Fibroblast of peridontal ligament (primary cell): ENCODE measurements around the gene CSH1.
"Not testable (repeated sequence)": the region's sequence is repeated elsewhere in the genome, so short reads cannot be mapped to it uniquely, and the experiment has no call there.

Experiments
- DNase-seq: peaks from one replicate; pipeline ENCODE4 v3.0.0-alpha.2; 2010; ENCODE audit errors: extremely low read depth

The CSH1 gene

DNA sequence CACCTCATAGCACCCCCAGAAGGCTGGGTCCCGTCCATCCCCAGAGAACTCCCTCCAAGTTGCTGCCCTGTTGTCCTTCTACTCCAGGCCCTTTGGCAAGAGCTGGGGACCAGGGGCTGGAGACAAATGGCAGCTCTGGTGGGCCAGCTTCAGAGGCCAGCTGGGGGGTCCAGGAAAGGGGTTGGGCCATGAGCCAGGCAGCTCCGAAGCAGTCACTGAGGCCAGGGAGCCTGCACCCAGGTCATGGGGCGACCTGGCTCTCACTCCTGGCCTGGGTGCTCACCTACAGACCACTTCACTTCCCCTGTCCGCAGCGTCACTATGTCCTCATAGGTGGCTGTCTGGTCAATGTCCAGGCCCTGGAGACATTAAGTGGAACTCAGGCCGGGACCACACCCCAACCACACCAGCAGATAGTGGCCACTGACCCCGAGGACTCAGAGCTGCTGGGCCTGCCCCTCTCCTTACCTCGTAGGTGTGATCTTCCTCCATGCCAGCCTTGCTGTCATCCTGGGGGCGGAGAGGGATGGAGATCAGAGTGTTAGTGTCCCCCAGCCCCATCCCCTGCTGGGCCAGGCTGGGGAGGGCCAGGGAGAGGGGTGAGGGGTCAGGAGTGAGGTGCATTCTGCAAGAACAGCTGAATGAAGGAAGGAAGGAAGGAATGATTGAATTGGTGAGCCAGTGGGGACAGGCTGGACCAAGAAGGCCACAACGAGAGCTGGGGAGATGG lies 32.8 kb upstream of the CSH1 start:
- DNase-seq: no peak

DNA sequence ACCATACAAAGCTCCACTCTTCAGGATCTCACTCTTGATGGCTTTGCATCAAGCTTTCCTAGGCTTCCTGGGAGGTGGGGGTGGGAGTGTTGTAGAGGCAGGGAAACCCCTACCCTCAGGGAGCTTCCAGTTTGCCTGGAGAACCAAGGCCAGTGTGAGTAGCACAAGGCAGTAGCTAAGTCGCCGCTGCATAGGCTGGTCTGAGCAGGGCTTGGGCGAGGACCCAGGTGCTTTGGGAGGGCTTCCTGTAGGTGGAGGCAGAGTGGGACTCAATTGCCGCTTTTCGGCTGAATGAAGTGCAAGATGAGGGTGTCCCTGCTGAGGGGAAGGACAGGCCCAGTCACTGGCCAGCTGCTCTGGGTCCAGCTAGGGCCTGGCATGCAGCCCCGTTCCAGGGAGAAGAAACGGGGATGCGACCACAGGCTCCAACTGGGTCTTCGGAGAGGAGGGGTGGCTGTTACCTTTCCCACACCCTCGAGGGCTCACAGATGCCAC lies 31.8 kb upstream of the CSH1 start:
- no peak for DNase-seq

DNA sequence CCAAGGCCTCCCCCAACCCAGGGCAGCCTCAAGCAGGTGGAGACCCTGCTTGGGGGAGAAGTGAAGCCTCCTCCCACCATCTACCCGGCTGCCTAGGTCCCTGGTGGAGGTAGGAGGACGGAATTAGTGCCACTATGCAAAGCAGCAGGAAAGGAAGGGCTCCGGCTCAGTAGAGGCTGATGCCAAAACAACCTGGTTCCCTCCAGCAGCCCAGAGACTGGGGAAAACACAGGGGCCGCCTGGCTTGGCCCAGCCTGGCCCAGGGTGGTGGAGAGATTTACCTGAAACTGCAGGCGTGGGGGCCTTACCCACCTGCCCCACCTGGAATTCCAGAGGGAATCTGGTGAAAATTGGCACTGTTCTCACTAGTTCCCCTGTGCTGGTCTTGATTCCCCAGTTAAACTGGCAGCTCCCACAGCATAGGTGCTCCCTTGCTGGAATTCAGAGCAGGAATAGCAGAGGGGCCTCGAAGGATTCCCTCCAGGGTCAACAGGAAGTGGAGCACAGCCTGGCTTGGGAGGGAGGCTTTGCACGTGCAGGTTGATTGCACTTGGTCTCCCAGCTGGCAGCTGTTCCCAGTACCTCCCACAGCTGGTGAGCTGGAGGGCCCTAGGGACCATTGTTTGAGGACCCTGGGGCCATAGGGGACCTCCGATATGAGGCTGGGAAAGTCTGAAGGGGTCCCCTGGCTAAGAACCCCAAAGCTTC lies 31.2 kb upstream of the CSH1 start:
- no peak for DNase-seq

DNA sequence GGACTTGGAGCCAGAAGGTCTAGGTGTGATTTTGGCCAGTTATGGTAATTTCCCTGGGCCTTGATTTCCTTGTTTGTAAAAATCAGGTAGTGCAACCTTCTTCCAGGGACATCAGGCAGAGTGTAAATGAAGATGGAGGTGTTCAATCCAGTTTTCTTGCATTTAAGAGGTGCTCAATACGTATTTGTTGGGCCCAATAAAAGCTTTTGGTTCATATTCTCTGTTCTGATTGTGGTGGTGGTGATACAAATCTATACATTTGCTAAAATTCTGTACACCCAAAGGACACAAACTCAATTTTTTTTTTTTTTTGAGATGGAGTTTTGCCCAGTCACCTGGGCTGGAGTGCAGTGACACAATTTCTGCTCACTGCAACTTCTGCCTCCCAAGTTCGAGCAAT lies 29.8 kb upstream of the CSH1 start:
- no peak for DNase-seq

DNA sequence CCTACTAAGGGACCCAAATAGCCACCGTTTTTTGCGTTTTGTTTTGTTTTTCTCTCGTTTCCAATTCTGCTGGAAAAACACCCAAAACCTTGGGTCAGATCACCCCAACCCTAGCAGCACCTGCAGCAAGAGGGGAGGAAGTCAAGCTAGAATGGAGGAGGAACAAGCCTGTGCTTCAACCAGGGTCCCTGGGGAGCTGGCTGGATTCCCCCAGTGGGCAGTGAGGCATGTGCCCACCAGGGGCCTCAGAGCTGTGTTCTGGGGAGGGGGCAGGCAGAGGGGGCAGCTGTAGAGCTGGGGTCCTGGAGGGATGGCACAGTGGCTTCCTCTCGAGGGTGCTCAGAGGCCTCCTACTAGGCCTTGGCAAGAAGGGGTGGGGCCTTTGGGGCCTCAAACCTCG lies 29.2 kb upstream of the CSH1 start:
- DNase-seq: no peak

DNA sequence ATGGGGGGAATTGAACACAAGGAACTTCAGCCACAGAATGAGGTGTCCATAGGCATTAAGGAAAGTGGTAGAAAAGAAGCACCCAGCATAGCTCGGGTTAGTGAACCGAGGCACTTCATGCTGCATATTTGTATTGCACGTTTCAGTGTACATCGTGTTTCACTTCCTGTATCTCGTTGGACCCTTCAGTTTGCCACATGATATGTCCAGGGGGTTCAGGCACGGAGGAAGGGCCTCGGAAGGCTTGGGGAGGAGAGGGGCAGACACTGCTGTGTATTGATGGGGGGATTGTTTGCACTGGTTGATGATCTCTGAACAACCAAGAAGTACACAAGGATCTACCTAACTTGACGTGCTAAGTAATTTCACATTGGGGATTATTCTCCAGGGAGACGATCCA lies 26.0 kb upstream of the CSH1 start:
- DNase-seq: not testable (repeated sequence)

DNA sequence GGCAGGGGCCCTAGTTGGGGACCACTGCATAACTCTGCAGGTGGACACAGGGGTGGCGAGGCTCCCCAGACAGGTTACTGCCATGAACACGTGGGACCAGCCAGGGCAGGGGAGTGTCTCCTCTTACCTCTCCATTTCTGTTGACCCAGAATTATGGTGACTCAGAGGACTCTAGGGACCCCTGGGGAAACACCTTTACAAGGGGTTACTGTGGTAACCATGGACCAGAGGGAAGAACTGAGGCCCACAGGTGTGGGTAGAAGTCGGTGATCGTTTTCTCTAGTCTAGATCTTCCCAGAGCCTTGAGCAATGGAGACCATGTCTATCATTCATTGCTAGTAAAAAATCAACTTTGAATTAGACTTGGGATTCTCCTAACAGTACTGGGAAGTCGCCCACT lies 24.4 kb upstream of the CSH1 start:
- not testable (repeated sequence) for DNase-seq

DNA sequence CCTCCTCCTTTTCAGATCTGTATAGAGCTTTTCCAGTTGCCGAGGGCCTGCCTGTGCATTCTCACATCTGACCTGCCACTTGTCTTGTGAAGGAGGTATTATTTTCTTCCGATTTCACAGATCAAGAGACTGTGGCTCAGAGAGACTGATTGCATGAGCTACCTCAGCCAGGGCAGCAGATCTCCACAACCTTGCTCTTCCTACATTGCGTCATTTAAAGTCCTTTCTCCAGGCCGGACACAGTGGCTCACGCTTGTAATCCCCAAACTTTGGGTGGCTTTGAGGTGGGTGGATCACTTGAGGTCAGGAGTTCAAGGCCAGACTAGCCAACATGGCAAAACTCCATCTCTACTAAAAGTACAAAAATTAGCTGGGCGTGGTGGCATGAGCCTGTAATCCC lies 23.7 kb upstream of the CSH1 start:
- DNase-seq: not testable (repeated sequence)

DNA sequence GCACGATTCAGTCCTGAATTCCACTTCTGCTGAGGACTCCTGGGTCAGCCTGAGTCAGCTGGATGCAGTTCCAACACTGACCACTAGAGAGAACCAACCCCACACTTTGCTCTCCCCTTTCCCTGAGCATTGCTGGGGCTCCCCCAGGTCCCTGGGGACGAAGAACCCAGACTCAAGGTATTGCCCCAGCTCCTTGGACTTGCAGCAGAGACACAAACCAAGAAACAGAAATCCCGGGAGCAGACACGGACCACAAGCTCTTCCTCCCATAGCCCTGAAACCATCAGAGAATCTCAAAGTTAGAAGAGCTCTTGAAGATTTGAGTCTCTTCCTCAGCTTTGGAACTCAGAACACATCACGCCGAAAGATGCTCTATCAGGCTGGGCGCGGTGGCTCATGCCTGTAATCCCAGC lies 22.9 kb upstream of the CSH1 start:
- DNase-seq: peak; percentile 57

DNA sequence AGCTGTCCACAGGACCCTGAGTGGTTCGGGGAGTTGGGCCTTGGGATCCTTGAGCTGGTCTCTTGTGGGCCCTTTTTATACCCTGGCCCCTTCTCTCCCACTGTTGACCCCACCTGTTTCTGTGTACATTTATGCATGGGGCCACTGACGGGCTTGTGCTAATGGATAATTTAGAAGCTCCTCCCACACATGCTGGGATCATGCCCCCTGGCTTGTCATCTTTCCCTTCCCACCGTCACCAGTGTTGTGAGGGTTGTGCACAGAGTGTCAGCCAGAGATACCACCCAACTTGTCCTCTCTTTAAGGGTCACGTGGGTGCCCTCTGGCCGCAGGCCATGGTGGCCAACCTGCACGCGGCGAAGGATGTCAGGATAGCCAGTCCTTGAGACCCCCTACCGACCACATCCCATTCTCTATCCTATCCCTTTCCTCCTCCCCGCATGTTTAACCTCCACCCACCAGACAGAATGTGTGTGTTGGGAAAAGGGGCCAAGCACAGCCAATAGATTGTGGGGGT lies 22.5 kb upstream of the CSH1 start, which contains the start of gene GH1:
GH1 (minus strand) TSS at position 51 of the 517 bp plus-strand sequence. CDS start 63 bp downstream, outside the sequence.
- DNase-seq: not testable (repeated sequence)

DNA sequence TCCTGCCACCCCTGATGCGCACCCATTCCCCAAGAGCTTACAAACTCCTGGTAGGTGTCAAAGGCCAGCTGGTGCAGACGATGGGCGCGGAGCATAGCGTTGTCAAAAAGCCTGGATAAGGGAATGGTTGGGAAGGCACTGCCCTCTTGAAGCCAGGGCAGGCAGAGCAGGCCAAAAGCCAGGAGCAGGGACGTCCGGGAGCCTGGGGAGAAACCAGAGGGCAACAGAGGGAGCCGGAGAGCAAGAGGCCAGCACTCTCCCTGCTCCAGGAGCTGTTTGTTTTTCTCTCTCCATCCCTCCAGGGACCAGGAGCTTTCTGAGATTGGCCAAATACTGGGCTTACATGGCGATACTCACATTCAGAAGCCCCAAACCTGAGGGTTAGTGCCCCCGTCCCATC lies 21.9 kb upstream of the CSH1 start:
- DNase-seq: no peak

DNA sequence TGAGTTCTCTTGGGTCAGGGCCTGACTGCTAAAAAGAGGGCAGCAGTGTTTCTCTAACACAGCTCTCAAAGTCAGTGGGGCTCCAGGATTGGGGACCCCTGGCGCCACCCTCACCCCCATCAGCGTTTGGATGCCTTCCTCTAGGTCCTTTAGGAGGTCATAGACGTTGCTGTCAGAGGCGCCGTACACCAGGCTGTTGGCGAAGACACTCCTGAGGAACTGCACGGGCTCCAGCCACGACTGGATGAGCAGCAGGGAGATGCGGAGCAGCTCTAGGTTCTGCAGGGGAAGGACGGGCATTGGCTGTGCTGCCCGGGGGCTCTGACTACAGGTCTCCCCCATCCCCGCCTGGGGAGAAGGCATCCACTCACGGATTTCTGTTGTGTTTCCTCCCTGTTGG lies 21.3 kb upstream of the CSH1 start:
- no peak for DNase-seq

DNA sequence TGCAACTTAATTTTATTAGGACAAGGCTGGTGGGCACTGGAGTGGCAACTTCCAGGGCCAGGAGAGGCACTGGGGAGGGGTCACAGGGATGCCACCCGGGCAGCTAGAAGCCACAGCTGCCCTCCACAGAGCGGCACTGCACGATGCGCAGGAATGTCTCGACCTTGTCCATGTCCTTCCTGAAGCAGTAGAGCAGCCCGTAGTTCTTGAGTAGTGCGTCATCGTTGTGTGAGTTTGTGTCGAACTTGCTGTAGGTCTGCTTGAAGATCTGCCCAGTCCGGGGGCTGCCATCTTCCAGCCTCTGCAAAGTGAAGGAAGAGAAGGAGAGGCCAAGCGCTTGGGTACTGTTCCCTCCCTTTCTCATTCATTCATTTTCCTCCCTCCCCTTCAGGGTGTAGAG lies 20.8 kb upstream of the CSH1 start:
- DNase-seq: not testable (repeated sequence)

DNA sequence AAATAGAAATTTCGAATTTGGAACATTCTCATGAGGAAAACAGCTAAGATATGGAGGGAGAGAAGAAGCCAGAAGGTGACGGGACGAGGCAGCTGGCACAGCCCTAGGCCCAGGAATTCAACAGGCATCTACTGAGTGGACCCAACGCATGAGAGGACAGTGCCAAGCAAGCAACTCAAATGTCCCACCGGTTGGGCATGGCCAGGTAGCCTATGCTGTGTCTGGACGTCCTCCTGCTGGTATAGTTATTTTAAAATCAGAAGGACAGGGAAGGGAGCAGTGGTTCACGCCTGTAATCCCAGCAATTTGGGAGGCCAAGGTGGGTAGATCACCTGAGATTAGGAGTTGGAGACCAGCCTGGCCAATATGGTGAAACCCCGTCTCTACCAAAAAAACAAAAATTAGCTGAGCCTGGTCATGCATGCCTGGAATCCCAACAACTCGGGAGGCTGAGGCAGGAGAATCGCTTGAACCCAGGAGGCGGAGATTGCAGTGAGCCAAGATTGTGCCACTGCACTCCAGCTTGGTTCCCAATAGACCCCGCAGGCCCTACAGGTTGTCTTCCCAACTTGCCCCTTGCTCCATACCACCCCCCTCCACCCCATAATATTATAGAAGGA lies 20.3 kb upstream of the CSH1 start:
- DNase-seq: no peak

DNA sequence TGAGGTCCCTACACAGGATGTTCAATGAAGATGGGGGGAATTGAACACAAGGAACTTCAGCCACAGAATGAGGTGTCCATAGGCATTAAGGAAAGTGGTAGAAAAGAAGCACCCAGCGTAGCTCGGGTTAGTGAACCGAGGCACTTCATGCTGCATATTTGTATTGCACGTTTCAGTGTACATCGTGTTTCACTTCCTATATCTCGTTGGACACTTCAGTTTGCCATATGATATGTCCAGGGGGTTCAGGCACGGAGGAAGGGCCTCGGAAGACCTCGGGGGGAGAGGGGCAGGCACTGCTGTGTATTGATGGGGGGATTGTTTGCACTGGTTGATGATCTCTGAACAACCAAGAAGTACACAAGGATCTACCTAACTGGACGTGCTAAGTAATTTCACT lies 19.4 kb upstream of the CSH1 start:
- DNase-seq: not testable (repeated sequence)

DNA sequence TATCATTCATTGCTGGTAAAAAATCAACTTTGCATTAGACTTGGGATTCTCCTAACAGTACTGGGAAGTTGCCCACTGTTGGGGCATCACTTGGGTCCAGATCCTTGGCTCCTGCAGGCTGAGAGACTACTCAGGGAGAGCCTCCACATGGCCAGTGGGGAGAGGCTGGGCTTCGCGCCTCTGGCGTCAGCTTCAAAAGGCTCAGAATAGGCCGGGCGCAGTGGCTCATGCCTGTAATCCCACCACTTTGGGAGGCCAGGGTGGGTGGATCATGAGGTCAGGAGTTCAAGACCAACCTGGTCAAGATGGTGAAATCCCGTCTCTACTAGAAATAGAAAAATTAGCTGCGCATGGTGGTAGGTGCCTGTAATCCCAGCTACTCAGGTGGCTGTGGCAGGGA lies 18.1 kb upstream of the CSH1 start:
- no peak for DNase-seq

DNA sequence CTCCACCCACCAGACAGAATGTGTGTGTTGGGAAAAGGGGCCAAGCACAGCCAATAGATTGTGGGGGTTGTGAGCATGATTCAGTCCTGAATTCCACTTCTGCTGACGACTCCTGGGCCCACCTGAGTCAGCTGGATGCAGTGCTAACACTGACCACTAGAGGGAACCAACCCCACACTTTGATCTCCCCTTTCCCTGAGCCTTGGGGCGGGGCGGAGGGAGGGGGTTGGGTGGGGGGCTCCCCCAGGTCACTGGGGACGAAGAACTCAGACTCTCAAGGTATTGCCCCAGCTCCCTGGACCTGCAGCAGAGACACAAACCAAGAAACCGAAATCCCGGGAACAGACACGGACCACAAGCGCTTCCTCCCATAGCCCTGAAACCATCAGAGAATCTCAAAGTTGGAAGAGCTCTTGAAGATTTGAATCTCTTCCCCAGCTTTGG lies 15.3 kb upstream of the CSH1 start:
- no peak for DNase-seq

DNA sequence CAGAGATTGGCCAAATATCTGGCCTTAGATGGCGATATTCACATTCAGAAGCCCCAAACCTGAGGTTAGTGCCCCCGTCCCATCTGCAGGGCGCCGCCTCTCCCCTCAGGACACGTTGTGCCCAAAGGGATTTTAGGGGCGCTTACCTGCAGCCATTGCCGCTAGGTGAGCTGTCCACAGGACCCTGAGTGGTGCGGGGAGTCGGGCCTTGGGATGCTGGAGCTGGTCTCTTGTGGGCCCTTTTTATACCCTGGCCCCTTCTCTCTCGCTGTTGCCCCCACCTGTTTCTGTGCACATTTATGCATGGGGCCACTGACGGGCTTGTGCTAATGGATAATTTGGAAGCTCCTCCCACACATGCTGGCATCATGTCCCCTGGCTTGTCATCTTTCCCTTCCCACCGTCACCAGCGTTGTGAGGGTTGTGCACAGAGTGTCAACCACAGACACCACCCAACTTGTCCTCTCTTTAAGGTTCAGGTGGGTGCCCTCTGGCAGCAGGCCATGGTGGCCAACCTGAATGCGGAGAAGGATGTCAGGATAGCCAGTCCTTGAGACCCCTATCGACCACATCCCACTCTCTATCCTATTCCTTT lies 14.8 kb upstream of the CSH1 start, which contains the start of gene CSHL1:
CSHL1 (minus strand) TSS at position 218 of the 595 bp plus-strand sequence; CDS start at position 156, 62 bp downstream.
- DNase-seq: no peak

DNA sequence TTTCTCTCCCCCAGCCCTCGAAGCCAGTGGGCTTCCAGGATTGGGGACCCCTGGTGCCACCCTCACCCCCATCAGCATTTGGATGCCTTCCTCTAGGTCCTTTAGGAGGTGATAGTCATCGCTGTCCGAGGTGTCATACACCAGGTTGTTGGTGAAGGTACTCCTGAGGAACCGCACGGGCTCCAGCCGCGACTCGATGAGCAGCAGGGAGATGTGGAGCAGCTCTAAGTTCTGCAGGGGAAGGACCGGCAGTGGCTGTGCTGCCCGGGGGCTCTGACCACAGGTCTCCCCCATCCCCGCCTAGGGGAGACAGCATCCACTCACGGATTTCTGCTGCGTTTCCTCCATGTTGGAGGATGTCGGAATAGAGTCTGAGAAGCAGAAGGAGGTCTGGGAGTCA lies 13.7 kb upstream of the CSH1 start:
- no peak for DNase-seq

DNA sequence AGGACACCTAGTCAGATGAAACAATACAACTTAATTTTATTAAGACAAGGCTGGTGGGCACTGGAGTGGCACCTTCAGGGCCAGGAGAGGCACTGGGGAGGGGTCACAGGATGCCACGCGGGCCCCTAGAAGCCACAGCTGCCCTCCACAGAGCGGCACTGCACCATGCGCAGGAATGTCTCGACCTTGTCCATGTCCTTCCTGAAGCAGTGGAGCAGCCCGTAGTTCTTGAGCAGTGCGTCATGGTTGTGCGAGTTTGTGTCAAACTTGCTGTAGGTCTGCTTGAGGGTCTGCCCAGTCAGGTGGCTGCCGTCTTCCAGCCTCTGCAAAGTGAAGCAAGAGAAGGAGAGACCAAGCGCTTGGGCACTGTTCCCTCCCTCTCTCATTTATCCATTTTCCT lies 13.2 kb upstream of the CSH1 start:
- not testable (repeated sequence) for DNase-seq

DNA sequence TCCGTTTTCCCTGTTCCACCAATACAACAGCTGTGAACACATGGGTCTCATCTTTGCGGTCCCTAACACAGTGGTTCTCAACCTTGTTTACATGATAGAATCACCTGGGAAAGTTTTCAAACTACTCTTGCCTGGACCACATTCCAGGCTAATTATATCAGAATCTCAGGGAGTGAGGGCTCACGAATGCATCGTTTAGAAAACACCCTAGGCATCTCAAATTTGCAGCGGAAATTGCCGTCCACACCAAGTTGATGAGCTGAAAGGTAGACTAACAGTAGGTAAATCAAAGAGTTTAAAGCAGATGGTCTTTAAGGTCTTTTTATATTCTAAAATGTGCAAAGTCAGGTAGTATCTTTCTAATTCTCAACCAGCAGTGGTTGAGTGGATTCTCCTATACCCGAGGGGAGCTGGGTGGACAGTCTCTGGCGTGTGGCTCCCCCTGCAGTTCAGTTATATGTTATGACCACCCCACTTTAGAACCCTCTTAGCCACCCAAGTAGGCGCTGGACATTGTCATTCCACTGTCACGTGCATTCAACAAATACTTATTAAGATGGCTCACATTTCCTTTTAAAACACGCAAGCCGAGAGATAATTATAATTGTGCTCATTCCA lies 10.9 kb upstream of the CSH1 start:
- not testable (repeated sequence) for DNase-seq
